RWPE1 (cell line): ENCODE measurements around the gene NFIX.
A peak's percentile ranks its signal among the peaks of the same experiment; 100 is the strongest.

Experiments
- CTCF ChIA-PET: fragments of 350-600 bp; sonication (Branson Sonifier 250); formaldehyde crosslinking; extraction: SDS; loops from one replicate; lab custom pipeline; 2021; lab: Yijun Ruan, JAX
- POLR2A ChIA-PET: fragments of 400-600 bp; formaldehyde crosslinking; extraction: SDS; loops from one replicate; lab custom pipeline; 2020; ENCODE audit warnings: antibody characterized with exemption; ENCODE audit not compliant: low non-redundant PET; lab: Yijun Ruan, JAX
- DNase-seq: peaks from one replicate; pipeline ENCODE4 v3.0.0; 2012; ENCODE audit warnings: low spot score
- H3K27ac ChIP-seq: fragments of 450-650 bp; 2 replicates; pipeline ENCODE4 v1.5.1; 2017
- TF ChIP-seq, protein P1 (sequence below): fragments of 450-650 bp; conservative IDR thresholded peaks from 2 replicates; pipeline ENCODE4 v1.5.1; 2017; ENCODE audit warnings: low read depth, mild to moderate bottlenecking

The NFIX gene

DNA sequence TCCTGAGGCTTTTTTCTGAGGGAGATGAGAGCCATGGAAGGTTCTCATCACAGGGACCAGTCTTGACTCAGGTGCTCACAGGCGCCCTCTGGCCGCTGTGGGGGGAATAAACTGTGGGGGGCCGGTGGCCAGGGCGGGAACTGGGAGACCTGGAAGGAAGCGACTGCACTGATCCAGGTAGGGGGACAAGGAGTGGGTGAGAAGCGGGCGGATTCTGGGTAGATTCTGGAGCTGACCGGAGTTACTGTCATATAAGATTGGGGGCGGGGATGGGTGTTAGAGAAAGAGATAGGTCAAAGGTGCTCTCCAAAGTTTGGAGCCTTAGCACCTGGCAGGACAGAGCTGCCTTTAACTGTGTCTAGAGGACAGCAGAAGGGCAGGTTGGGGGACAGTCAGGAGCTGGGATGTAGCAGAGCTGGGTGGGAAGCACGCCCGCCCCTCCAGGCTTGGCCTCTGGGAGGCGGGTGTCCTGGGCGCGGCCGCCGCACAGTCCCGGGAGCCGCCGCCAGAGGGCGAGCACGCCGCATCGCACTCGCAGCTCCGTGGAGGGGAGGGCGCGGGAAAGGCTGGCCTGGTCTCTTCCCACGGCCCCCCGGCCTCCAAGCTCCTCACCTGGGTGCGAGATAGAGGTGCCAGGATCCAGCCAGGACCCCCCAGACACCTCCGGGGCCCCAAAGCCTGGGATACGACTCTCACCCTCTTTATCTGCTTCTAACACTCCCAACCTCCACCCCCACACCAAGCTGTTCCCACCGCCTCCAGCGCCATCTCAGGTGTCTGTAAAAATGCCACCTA, 30.1 kb upstream of the NFIX start:
- peak overlapping the region; percentile 77 for H3K27ac ChIP-seq
- CTCF ChIA-PET: interaction anchor here (0.5 to 2.3 kb wide), 39 partner anchors 9 to 624 kb away, joined by 3 to 35 read pairs (median 4); partner anchors contain the start of genes GADD45GIP1 and RAD23A
- TF ChIP-seq, protein P1, sequence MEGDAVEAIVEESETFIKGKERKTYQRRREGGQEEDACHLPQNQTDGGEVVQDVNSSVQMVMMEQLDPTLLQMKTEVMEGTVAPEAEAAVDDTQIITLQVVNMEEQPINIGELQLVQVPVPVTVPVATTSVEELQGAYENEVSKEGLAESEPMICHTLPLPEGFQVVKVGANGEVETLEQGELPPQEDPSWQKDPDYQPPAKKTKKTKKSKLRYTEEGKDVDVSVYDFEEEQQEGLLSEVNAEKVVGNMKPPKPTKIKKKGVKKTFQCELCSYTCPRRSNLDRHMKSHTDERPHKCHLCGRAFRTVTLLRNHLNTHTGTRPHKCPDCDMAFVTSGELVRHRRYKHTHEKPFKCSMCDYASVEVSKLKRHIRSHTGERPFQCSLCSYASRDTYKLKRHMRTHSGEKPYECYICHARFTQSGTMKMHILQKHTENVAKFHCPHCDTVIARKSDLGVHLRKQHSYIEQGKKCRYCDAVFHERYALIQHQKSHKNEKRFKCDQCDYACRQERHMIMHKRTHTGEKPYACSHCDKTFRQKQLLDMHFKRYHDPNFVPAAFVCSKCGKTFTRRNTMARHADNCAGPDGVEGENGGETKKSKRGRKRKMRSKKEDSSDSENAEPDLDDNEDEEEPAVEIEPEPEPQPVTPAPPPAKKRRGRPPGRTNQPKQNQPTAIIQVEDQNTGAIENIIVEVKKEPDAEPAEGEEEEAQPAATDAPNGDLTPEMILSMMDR: peak; percentile 98
- DNase-seq: peak; percentile 74
- POLR2A ChIA-PET: no interaction called here

GRCh38 chr19:12965812-12966135, 29.5 kb upstream of the NFIX start:
- ChIA-PET POLR2A (no interaction called here), CTCF (interaction anchor here (0.5 to 2.3 kb wide), 28 partner anchors 8 to 623 kb away, joined by 3 to 35 read pairs (median 4); partner anchors contain the start of genes GADD45GIP1 and RAD23A)
- peak overlapping the region; percentile 77 for H3K27ac ChIP-seq
- no peak for DNase-seq
- TF ChIP-seq, protein P1: no peak

- TF ChIP-seq, protein P1: no peak
- no peak overlapping the region for H3K27ac ChIP-seq
- CTCF ChIA-PET: interaction anchor here (0.6 to 0.7 kb wide), 4 partner anchors 9 to 754 kb away, joined by 3 to 5 read pairs (median 4); no protein-coding TSS in a partner anchor
- POLR2A ChIA-PET: no interaction called here
- DNase-seq: no peak
These were observed 27.4 kb upstream of the NFIX start for GRCh38 chr19:12967907-12968306.

DNA sequence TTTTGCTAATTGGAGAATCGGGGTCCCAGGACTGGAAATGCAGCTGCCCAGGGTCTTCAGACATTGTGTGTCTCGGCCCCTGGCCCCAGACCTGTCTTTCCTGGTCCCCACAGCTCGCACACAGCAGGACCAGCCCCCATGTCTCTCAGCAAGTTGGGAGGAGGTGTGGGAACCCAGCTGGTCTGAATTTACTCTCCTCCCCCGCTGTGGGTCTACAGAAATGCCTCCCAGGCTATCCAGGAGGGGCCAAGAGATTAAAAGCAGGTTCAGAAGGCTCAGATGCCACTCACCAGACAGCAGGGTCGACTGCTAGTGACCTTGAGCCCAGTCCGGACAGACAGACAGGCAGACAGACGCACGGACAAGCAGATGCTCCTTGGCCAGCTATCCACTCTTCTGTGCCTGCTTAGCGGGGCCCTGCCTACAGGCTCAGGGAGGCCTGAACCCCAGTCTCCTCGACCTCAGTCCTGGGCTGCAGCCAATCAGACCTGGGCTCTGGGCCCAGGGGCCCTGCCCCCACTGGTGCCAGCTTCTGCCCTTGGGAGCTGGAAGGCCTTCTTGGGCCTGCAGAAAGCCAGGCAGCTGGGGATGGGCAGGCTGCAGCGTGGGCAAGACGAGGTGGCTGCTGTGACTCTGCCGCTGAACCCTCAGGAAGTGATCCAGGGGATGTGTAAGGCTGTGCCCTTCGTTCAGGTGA, 25.8 kb upstream of the NFIX start, which contains the start of gene DAND5:
Gene DAND5, plus strand, starts transcription at position 285 of the 697 bp plus-strand sequence. Its CDS starts 85 bp downstream, at position 370.
- no peak for DNase-seq
- POLR2A ChIA-PET: no interaction called here

DNA sequence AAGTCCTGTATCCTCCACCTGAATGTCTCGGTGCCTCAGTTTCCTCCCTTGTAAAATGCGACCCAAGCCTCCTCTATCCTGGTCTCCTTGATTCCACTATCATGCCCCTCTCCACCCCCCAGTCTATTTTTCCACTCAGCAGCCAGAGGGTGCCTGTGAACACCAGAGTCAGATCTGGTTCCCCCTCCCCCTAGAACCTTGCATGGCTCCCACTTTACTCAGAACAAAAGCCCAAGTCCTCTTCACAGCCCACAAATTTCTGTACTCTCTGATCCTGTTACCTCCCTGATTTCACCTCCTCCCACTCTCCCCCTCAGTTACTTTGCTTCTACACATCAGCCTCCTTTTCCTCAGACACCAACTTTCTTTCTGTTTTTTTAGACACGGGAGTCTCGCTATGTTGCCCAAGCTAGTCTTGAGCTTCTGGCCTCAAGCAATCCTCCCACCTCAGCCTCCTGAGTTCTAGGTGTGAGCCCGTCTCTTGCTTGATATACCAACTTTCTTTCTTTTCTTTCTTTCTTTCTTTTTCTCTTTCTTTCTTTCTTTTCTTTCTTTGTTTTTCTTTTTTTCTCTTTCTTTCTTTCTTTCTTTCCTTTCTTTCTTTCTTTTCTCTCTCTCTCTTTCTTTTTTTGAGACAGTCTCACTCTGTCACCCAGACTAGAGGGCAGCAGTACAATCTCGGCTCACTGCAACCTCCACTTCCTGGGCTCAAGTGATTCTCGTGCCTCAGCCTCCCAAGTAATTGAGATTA, 25.0 kb upstream of the NFIX start:
- TF ChIP-seq, protein P1: no peak
- H3K27ac ChIP-seq: peak overlapping the region; percentile 55
- ChIA-PET CTCF (interaction anchor here (1.4 kb wide), 1 partner anchor 8 kb away, joined by 9 read pairs; no protein-coding TSS in a partner anchor), POLR2A (no interaction called here)
- DNase-seq: no peak

More for the DNA sequence above, 25.8 kb upstream of the NFIX start, which contains the start of gene DAND5:
- CTCF ChIA-PET: interaction anchor here (0.7 to 1.4 kb wide), 2 partner anchors 8 to 209 kb away, joined by 3 to 9 read pairs; no protein-coding TSS in a partner anchor
- H3K27ac ChIP-seq: peak within 1 kb of the TSS; percentile 55
- TF ChIP-seq, protein P1: no peak

- TF ChIP-seq, protein P1: no peak
- no peak for DNase-seq
- ChIA-PET POLR2A (interaction anchor here (0.5 kb wide), 1 partner anchor 1314 kb away, joined by 4 read pairs; no protein-coding TSS in a partner anchor), CTCF (interaction anchor here (1.1 kb wide), 1 partner anchor 61 kb away, joined by 4 read pairs; no protein-coding TSS in a partner anchor)
- H3K27ac ChIP-seq: no peak overlapping the region
These were observed 22.0 kb upstream of the NFIX start for GRCh38 chr19:12973236-12973635.
